Neural crest cell (in vitro differentiated cells): Measurements from ENCODE around the gene GNA14. TPM values are rescaled to one million over a fixed set of nuclear protein-coding genes. Genes with fewer than 3 reads are reported as not detected.
A peak's percentile ranks its signal among the peaks of the same experiment; 100 is the strongest.

Experiments used
- DNase-seq: peaks from one replicate; pipeline ENCODE4 v3.0.0; 2021; ENCODE audit warnings: low read depth, mixed read lengths, low spot score
- H3K27ac Mint-ChIP-seq: one replicate; pipeline ENCODE4 v1.8.0; 2021; ENCODE audit warnings: mild to moderate bottlenecking, mixed read lengths; ENCODE audit not compliant: unreplicated experiment
- H3K27me3 Mint-ChIP-seq: 2 replicates; pipeline ENCODE4 v1.8.0; 2021; ENCODE audit warnings: low read depth, mild to moderate bottlenecking, mixed read lengths
- H3K36me3 Mint-ChIP-seq: 2 replicates; pipeline ENCODE4 v1.8.0; 2021; ENCODE audit warnings: low read depth, mild to moderate bottlenecking, mixed read lengths
- H3K4me1 Mint-ChIP-seq: 2 replicates; pipeline ENCODE4 v1.8.0; 2021; ENCODE audit warnings: mixed read lengths
- H3K4me3 Mint-ChIP-seq: one replicate; pipeline ENCODE4 v1.8.0; 2021; ENCODE audit warnings: mild to moderate bottlenecking, mixed read lengths
- H3K9me3 Mint-ChIP-seq: 2 replicates; pipeline ENCODE4 v1.8.0; 2021; ENCODE audit warnings: mixed read lengths
- CTCF ChIP-seq: fragments of 200-600 bp; sonication (generic); conservative IDR thresholded peaks from 2 replicates; pipeline ENCODE4 v1.5.0; 2021; ENCODE audit warnings: antibody characterized with exemption, mild to moderate bottlenecking
- total RNA-seq: library from RNA; stranded (reverse); gene quantifications from 2 replicates; pipeline ENCODE4 v1.2.1, GENCODE V29; 2021

The GNA14 gene
- total RNA-seq, 1 donor from 2014 or later: not detected

- no peak for TF ChIP-seq CTCF
- Mint-ChIP-seq H3K4me3 (no peak overlapping the region), H3K27me3 (no peaks in the 10 kb centered on the region), H3K36me3 (no peaks in the 10 kb centered on the region), H3K27ac (no peak overlapping the region), H3K9me3 (peaks cover 5% of the 10 kb centered on the region), H3K4me1 (no peaks in the 10 kb centered on the region)
- no peak for DNase-seq
Observed at GRCh38 chr9:77679661-77680368, 31.7 kb upstream of the GNA14 start.

GRCh38 chr9:77679088-77679487 is 31.0 kb upstream of the GNA14 start:
- no peak for TF ChIP-seq CTCF
- no peaks in the 10 kb centered on the region for H3K27me3 Mint-ChIP-seq
- DNase-seq: no peak
- H3K4me1 Mint-ChIP-seq: no peaks in the 10 kb centered on the region
- peak overlapping the region; percentile 84 for H3K27ac Mint-ChIP-seq
- peaks cover 5% of the 10 kb centered on the region for H3K9me3 Mint-ChIP-seq
- no peaks in the 10 kb centered on the region for H3K36me3 Mint-ChIP-seq
- H3K4me3 Mint-ChIP-seq: no peak overlapping the region

GRCh38 chr9:77677957-77678535 is 29.9 kb upstream of the GNA14 start:
- no peaks in the 10 kb centered on the region for H3K9me3 Mint-ChIP-seq
- no peak overlapping the region for H3K4me3 Mint-ChIP-seq
- DNase-seq: no peak
- no peaks in the 10 kb centered on the region for H3K4me1 Mint-ChIP-seq
- no peak overlapping the region for H3K27ac Mint-ChIP-seq
- no peaks in the 10 kb centered on the region for H3K36me3 Mint-ChIP-seq
- H3K27me3 Mint-ChIP-seq: no peaks in the 10 kb centered on the region
- no peak for TF ChIP-seq CTCF

- no peaks in the 10 kb centered on the region for H3K27me3 Mint-ChIP-seq
- no peaks in the 10 kb centered on the region for H3K9me3 Mint-ChIP-seq
- H3K4me3 Mint-ChIP-seq: no peak overlapping the region
- DNase-seq: no peak
- no peaks in the 10 kb centered on the region for H3K4me1 Mint-ChIP-seq
- TF ChIP-seq CTCF: no peak
- H3K36me3 Mint-ChIP-seq: no peaks in the 10 kb centered on the region
- no peak overlapping the region for H3K27ac Mint-ChIP-seq
Observed at GRCh38 chr9:77677397-77677796, 29.3 kb upstream of the GNA14 start.

- H3K27ac Mint-ChIP-seq: no peak overlapping the region
- no peaks in the 10 kb centered on the region for H3K9me3 Mint-ChIP-seq
- no peak overlapping the region for H3K4me3 Mint-ChIP-seq
- H3K4me1 Mint-ChIP-seq: no peaks in the 10 kb centered on the region
- H3K27me3 Mint-ChIP-seq: no peaks in the 10 kb centered on the region
- H3K36me3 Mint-ChIP-seq: no peaks in the 10 kb centered on the region
- no peak for TF ChIP-seq CTCF
- no peak for DNase-seq
Observed at GRCh38 chr9:77673941-77674791, 26.0 kb upstream of the GNA14 start.
